GM18519 (cell line): Measurements from ENCODE around the gene TMTC1.
A peak's percentile ranks its signal among the peaks of the same experiment; 100 is the strongest.

Experiments used
- ATAC-seq: cut with Tn5 transposase; IDR thresholded peaks from one replicate; pipeline ENCODE4 v1.9.1; 2021; ENCODE audit warnings: mild to moderate bottlenecking, moderate library complexity; ENCODE audit not compliant: unreplicated experiment, low FRiP score

Gene TMTC1

DNA sequence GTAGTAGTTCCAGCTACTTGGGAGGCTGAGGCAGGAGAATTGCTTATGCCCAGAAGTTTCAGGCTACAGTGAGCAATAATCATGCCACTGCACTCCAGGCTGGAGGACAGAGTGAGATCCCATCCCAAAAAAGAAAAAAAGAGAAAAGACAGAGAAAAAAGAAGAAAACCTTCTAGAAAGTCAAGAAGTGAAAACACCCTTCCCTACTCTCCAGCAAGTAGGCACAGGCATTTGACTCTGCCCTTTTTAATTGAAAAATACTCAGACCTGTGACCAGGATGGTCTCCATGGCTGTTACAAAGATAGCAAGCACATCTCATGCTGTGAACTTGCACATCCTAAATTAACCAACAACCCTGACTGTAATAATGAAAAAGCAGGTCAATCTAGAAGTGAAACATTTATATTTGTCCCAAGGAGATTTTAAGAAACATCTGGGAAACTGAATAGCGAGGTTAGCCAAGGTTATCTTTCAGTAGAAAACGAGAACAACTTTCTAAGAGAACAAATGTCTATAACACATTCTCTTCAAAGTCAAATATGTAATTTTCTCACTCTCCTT, 2.0 kb downstream of the TMTC1 start:
- peak; percentile 33 for ATAC-seq

- ATAC-seq = no peak
Observed at GRCh38 chr12:29781188-29781587, 2.6 kb downstream of the TMTC1 start.

DNA sequence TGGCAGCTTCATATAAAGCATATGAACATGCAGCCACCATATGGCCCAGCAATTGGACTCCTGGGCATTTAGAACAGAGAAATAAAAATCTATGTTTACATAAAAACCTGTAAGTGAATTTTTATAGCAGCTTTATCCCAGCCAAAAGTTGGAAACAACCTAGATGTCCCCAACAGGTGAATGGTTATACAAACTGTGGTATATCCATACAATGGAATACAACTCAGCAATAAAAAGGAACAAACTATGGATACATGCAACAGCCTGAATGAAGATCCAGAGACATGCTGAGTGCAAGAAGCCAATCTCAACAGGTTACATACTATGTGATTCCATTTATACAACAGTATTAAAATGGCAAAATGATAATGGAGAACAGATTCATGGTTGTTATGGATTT, 3.7 kb downstream of the TMTC1 start:
- no peak for ATAC-seq

GRCh38 chr12:29778531-29778930, 5.2 kb downstream of the TMTC1 start:
- ATAC-seq = no peak

DNA sequence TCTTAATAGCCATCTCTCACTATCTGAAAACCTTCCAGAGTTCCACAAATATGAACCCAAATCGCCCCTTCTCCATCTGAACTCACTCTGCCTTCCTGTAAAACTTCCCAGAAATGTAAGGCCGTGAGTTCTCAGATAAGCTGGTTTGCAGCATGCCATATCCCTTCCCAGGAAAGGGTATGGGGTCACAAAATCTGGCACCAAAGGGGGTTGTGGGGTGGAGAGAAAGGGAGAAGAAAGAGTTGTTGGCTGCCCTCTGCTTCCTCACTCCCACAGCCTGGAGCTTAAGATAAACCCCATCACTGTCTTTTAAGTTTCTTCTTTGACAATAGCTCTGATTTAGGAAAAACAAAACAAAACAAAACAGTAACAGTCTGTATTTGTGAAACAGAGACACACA, 10.7 kb downstream of the TMTC1 start:
- ATAC-seq = no peak

DNA sequence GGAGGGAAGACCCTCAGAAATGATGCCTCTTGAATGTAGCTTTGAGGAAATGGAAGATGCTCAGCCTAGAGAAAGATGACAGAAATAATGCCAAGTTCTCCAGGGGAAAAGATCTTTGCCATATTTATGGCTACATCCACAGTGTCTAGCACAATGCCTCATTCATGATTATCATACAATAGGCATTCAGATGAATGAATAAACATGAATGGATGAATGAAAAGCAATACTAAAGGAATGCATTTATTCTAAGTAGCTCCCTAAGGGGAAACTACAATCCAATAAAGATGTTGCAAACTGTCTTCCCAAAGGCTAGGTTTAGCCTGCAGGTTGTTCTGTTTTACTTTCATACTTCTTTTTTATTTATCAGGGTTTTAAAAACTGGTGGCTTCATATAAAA, 12.0 kb downstream of the TMTC1 start:
- no peak for ATAC-seq

DNA sequence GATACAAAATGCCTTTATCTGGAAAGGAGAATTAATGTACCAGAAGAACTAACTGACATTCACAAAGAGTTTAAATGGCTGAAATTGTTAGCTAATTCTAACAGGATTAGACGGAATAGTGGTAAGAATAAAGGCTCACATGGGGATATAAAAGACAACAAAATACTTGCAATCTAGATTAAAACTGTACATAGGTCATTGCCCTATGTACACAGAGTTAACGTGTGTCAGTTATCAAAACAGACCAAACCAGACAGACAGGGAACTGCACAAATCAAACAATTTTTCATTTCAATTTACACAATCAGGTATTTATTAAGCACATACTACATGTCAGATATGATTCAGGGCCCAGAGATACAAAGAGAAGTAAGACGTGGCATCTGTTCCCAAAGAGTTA, 12.6 kb downstream of the TMTC1 start:
- no peak for ATAC-seq

DNA sequence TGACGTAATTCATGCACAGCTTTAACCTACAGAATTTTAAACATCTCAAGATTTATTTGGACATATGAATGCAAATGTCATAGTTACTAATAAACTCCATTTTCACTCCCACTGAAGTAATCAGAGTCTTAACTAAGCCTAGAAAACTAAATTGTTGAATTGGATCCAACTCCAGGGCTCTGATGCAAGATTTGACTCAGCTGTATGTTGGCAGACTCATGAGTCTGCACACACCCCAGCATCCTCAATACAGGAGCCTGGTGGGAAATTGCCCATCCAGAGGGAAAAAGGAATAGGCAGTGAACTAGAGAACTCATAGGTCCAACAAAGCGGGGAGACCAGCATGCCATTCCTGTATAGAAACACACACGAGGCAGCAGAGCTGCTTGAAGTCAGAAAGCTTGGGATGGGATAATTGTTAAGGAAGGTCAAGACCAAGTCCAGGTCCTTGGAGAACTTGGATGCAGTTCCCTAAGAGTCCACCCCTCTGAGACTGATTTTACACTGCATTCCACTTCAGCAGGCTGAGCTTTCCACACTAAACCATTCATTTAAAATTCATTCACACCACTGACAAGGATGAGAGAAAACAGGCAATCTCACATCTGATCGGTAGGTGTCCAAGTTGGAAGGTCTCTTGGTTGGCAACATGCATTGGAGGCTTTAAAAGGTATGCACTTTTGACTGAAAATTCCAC, 14.4 kb downstream of the TMTC1 start:
- no peak for ATAC-seq

DNA sequence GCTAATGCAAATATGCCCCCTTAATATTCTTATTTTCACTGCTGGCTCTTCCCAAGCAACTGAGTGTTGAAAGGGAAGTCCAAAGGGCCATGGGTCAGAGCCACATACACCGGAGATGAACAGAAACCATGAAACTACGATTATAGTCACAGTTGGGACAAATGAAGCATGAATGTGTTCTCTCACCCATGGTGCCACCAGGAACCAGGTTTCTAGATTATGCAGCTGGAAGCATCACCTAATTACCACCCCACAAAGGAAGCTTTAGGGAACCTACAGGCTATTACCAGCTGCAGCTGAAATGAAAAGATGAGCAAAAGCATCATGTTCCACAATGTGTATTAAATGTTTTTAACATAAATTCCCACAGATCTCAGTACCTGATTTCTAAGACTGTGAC, 15.4 kb downstream of the TMTC1 start:
- ATAC-seq = no peak

- no peak for ATAC-seq
Observed at GRCh38 chr12:29763301-29763683, 20.4 kb downstream of the TMTC1 start.

DNA sequence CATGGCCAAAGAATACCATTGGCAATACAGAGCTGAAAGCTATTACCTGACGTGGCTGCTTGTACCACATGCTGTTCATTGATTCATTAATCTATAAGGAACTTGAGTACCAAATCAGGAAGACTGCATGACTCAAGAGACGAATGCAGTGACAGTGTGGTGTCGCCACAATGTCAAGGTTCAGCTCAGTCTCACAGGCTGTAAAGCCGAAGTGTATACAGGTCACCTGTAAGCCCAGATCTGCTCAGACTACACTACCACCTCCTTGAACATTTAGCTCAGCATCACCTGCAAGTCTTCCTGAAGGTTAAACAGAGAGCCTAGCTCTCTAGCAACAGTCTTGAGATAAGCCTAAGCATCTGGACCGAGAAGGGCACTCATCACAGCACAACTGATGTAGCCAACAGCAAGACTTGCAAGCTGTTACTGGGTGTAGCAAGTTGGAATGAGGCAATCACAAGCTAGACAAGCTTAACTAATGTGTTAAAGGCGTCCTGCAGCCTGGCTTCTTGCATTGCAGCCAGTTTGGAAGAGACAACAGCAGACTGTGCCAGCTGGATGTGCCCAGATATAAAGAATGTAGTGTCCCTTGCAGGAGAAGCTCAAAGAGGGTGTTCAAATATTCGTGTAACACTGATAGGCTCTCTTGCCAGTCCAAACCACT, 21.0 kb downstream of the TMTC1 start:
- ATAC-seq = no peak

GRCh38 chr12:29759950-29760349, 23.8 kb downstream of the TMTC1 start:
- ATAC-seq = no peak

DNA sequence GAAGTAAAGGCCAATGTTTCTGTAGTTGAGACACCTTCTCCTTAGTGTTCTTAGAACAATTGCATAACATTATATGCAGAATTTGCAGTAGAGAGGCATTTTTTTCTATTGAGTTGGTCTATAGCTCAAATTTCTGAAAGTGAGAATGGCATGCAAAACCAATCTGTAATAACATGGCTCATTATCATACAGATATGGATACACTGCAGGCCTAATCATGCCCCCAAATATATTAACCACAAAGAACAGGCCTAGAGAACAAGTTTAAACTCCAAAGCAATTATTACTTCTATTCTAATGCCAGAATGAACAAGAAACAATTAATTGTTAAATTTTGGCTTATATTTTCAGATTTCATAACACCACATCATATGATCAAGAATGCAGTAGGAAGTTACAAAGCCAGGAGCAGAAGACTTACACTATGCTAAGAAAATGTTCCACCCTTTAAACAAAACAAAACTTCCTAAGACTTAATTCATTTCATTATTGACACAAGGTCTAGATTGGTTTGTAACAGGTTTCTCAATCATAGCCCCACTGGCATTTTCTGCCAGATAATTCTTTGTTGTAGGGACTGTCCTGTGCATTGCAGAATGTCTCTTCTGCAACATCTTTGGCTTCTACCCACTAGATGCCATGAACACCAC, 26.9 kb downstream of the TMTC1 start:
- ATAC-seq = no peak

- ATAC-seq = no peak
Observed at GRCh38 chr12:29754235-29755189, 29.2 kb downstream of the TMTC1 start.

GRCh38 chr12:29752121-29752520, 31.6 kb downstream of the TMTC1 start:
- no peak for ATAC-seq

DNA sequence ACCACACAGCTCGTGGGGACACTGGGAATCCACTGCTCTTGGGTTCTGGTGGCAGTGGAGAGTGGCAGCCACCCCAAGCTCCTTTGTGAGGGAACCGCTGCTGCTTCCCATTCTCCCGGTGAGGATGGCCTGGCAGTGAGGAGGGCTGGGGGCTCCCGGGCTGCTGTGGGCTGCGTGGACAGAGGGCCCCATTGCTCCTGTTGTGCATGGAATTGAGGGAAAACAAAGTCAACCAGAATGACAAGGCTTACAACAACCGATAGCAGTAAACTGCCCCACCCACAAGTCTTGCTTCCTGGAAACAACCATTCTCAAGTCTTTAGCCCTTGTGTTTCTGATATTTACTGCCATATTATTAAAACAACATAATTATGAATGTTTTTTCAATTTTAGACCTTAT, 32.1 kb downstream of the TMTC1 start:
- ATAC-seq = no peak

DNA sequence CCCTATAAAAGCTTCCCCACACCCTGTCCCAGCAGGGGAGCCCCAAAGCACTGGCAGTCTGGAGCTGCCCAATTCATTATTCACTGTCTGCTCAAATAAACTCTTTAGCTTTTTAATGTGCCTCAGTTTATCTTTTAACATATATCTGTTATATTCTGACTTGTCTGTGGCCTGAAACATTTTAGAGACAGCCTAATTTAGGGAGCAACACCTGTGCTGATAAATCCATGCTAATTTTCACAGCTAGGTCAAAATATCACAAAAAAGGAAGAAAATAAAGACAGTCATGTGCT, 32.9 kb downstream of the TMTC1 start:
- ATAC-seq = no peak

DNA sequence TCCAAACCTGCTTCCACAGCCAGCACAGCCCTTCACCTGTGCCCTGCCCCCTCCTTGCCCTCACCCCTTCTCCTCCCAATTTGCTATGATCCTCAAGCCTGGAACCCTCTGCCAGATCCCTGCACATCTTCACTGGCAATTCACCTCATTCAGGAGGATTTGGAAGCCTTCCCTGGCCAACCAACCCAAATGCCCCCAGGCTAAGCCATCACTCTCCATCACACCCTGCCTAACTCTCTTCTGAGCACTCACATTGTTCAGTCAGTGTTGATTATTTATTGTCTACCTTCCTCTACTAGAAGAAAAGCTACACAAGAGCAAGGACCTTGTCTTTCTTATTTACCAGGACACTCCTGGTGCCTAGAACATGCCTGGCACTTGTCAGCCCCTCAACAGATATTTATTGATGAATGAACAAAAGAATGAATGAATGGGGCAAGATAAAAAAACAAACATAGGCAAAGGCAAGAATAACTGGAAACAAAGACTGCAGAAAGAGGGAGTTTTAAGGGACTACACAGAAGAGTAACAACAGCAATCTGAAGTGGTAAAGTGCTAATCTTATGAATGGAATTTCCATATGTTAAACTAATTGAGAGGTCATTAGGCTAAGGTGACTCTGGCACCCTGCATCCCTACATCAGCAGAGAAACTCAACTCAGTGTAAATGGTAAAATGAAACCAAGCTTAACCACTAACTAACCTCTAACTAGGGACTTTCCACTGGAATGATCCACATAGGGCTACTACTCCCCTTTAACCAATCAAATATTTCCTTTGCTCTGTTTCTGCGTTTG, 33.4 kb downstream of the TMTC1 start:
- peak; percentile 94 for ATAC-seq

GRCh38 chr12:29744365-29744764, 39.4 kb downstream of the TMTC1 start:
- ATAC-seq = no peak

DNA sequence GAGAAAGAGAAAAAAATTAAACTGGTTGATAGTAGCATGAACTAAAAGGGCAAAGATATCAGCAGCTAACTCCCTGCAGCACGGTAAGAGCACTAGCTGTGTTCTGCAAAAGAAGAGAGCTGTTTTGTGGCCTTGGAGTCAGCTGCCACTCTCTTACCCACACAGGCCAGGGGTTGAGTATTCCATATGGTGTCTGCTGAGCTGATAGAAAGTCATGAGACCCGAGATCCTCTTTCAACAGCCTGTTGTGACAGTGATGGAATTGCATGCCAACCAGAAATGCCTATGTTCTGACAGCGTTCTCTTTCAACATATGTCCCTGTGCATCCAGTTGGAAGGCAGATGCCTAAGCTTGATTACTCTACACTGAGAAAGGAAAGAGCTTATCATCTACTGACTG, 39.9 kb downstream of the TMTC1 start:
- no peak for ATAC-seq
